GM12874 (cell line): ENCODE data around the gene NIPAL1.
A peak's percentile ranks its signal among the peaks of the same experiment; 100 is the strongest.

ENCODE experiments used
- TF ChIP-seq, protein P1 (sequence below): IDR thresholded peaks from 2 replicates; pipeline ENCODE4 v1.5.1; 2011; ENCODE audit warnings: low read depth, mild to moderate bottlenecking, control low read depth, low read length, moderate library complexity; ENCODE audit not compliant: insufficient read depth

NIPAL1 gene

GRCh38 chr4:48016141-48017107 is at the start of gene NIPAL1, which contains the start of gene CNGA1:
TSS of gene NIPAL1 (plus strand) at chr4:48016772. CDS start at chr4:48016840, 68 bp downstream.
TSS of gene CNGA1 (minus strand) at chr4:48016681. CDS start at chr4:47952689, 63,992 bp downstream.
- TF ChIP-seq, protein P1, sequence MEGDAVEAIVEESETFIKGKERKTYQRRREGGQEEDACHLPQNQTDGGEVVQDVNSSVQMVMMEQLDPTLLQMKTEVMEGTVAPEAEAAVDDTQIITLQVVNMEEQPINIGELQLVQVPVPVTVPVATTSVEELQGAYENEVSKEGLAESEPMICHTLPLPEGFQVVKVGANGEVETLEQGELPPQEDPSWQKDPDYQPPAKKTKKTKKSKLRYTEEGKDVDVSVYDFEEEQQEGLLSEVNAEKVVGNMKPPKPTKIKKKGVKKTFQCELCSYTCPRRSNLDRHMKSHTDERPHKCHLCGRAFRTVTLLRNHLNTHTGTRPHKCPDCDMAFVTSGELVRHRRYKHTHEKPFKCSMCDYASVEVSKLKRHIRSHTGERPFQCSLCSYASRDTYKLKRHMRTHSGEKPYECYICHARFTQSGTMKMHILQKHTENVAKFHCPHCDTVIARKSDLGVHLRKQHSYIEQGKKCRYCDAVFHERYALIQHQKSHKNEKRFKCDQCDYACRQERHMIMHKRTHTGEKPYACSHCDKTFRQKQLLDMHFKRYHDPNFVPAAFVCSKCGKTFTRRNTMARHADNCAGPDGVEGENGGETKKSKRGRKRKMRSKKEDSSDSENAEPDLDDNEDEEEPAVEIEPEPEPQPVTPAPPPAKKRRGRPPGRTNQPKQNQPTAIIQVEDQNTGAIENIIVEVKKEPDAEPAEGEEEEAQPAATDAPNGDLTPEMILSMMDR: peak; percentile 58

- TF ChIP-seq, protein P1: no peak
These were observed 47.7 kb upstream of the NIPAL1 start for GRCh38 chr4:47968847-47969246.

- TF ChIP-seq, protein P1: no peak
These were observed 44.4 kb upstream of the NIPAL1 start for GRCh38 chr4:47972181-47972580.

- TF ChIP-seq, protein P1: no peak
These were observed 43.9 kb upstream of the NIPAL1 start for GRCh38 chr4:47972721-47973120.

GRCh38 chr4:47974566-47974965 is 42.0 kb upstream of the NIPAL1 start:
- TF ChIP-seq, protein P1: no peak

- TF ChIP-seq, protein P1: no peak
These were observed 26.4 kb upstream of the NIPAL1 start for GRCh38 chr4:47990145-47990544.

- TF ChIP-seq, protein P1: no peak
These were observed 20.6 kb upstream of the NIPAL1 start for GRCh38 chr4:47996021-47996420.
